HG03025 (cell line): ENCODE measurements around the gene ZNF730.
A peak's percentile ranks its signal among the peaks of the same experiment; 100 is the strongest.
"Not testable (repeated sequence)": the region's sequence is repeated elsewhere in the genome, so short reads cannot be mapped to it uniquely, and the experiment has no call there.

Source experiments
- ATAC-seq: cut with Tn5 transposase; IDR thresholded peaks from one replicate; pipeline ENCODE4 v1.9.1; 2021; ENCODE audit warnings: mild to moderate bottlenecking, moderate library complexity; ENCODE audit not compliant: unreplicated experiment, low FRiP score

ZNF730 gene

DNA sequence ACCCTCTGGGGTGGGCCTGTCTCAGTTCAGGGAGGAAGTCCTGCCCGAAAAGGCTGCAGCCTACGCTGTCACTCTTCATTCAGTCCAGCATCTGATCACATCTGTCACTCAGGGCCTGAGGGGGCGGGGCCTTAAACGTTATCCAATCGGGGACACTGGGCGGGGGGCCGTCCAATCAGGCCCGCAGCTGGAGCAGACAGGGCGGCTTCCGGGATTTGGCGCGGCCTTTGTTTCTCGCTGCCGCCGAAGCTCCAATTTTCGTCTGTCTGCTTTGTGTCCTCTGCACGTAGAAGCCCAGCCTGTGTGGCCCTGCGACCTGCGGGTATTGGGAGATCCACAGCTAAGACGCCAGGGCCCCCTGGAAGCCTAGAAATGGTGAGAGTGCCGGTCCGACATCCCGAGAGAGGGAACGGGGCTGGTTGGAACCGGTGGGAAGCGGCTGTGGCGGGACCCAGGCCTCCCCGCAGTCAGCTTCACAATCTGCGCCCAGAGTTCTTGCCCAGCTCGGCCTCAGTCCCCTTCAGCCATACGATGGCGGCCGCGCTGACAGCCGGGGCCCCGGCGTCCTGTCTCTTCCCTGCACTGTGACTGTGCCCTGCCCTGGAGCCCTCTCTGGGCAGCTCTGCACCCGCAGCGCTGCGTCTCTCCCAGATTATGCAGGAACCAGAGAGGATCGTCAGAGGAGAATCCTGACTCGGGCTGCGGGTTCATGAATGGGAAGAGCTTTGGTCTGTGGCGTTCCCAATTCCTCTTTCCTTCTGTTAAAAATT, at the start of gene ZNF730:
ZNF730 (plus strand) TSS at position 224 of the 770 bp plus-strand sequence; CDS start at position 373, 149 bp downstream.
- ATAC-seq = peak; percentile 80

DNA sequence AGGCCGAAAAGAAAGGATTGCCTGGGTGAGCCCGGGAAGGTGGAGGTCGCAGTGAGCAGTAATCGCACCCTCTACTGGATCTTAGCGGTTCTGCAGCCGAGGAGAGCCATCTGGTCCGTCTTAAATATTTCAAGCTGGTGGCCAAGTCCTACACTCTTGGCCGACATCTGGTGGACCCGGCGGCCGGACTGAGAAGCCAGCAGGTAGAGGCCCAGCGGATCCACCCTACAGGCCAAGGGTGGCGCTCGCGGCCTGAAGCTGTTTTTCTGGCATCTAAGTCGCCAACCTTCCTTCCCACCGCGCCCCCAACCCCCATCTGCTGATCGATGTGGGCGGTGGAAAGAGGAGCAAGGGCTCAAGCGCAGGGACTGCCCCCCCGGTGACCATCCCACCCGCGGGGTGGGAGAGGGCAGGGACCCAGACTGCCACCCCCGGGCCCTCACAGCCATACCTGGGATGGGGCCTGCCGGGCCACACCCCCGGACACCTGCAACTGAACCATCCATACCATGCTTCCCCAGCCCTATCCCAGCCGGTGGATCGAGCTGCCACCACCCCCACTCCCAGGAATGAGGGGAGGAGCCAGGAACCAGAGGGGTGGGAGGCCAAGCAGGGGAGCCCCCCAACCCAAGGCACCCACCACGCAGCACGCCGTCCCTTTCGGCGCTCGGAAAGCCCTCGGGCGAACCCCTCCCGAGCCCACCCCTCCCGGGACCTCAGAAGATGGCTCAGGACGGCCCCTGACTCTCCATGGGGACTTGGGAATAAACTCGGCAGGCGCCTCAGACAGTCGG, 46.3 kb upstream of the ZNF730 start:
- no peak for ATAC-seq

DNA sequence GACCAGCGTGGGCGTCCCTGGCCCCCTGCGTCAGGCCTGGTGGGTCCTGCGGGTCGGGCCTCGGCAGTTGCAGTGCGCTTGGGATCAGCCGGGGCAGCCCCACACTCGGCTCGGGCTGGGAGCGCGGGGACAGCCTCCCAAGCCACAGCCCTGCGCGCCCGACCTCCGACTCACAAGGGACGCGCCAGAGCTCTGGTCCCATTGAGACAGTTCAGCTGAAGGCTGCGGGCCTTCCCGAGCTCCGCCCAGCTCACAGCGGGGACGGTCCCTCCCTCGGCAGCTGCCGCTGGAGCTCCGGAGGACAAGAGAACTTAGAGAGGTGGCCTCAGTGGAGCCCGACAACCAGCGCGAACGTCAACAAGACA, 45.7 kb upstream of the ZNF730 start:
- no peak for ATAC-seq

DNA sequence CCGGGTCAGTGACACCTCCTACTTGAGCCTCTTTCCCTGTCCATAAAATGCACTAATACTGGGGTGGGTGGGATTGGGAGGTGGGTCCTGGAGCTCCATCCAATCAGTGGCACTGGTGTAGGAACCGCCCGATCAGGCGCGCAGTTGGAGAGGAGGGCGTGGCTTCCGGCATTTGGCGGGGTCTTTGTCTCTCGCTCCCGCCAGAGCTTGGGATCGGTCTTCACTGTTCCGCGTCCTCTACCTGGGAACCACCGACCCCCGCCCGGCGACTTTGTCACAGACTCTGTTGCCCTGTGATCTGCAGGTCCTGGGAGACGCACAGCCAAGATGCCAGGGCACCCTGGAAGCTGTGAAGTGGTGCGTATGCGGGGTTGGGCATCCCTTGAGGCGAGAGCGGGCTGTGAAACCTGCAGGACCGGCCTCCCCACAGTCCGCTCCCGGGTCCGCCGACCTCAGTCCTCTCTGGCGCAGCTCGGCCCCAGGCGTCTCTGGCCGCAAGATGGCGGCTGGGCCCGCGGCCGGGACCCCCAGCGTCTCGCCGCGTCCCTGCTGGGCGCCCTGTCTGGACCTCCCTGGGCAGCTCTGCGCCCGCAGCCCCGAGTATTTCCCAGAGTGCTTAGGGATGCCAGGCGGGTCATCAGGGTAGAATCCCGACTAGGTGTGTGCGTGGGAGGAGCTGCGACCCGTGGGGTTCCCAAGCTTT, 41.6 kb upstream of the ZNF730 start:
- no peak for ATAC-seq

DNA sequence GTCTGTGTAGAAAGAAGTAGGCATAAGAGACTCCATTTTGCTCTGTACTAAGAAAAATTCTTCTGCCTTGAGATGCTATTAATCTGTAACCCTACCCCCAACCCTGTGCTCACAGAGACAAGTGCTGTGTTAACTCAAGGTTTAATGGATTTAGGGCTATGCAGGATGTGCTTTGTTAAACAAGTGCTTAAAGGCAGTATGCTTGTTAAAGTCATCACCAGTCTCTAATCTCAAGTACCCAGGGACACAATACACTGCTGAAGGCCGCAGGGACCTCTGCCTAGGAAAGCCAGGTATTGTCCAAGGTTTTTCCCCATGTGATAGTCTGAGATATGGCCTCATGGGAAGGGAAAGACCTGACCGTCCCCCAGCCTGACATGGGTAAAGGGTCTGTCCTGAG, 39.0 kb upstream of the ZNF730 start:
- not testable (repeated sequence) for ATAC-seq

DNA sequence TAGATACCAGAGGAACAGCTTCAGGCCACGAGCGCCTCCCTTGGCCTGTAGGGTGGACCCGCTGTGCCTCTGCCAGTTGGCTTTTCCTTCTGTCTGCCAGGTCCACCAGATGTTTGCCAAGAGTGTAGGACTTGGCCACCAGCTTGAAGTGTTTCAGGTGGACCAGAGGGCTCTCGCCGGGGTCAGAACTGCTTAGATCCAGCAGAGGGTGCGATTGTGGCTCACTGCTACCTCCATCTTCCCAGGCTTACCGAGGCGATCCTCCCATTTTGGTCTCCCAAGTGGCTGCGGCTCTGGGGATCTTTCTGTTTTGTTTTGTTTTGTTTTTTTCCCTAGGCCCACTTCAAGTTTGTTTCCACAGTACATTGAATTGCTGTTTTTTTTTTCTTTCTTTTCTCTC, 23.0 kb upstream of the ZNF730 start:
- no peak for ATAC-seq

DNA sequence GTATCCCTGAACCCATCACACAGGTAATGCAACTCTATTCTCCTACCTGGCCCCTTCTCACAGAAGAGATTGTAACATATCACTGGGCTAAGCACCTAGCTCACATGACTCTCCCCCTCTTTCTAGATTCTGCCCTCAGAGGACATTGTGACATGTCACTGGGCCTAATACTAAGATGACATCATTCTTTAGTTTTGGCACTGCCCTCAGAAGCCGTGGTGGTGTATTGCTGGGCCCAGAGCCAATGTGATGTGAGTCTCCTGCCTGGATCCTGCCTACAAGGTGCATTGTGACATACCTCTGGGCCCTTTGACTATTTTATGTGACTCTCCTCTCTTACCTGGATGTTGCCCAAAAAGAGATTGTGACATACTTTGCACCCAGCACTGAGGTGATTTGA, 21.4 kb upstream of the ZNF730 start:
- no peak for ATAC-seq

DNA sequence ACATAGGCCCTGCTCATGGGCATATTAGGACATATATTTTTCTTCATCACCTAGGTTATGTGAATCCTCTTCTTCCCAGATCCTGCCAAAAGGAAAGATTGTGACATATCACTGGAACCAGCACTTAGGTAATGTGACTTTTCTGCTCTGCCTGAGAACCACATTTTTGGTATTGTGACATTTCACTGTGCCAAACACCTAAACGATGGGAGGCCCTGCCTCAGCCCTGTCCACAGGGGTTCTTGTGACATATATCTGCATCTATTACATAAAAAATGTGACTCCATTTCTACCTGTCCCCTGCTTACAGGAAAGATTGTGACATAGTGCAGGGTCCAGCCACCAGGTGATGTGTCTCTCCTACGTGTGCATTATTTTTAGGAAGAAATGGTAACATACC, 18.5 kb upstream of the ZNF730 start:
- no peak for ATAC-seq

DNA sequence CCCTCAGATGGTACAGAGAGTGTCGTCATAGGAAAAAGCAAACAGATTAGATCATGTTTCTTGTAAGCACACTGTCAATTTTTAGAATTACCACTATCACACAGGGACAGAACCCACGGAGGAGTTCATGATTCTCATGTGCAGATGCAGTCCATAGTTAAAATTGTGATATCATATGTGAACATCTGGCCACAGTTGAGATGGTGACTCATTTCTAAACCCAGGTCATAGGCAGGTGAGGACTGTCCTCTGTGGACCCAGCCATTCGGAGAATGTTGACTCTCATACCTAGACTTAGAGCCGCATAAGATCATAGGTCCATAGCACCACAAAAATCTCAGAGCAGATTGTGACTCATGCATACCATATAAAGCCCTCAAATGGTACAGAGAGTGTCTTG, 17.8 kb upstream of the ZNF730 start:
- ATAC-seq = no peak

DNA sequence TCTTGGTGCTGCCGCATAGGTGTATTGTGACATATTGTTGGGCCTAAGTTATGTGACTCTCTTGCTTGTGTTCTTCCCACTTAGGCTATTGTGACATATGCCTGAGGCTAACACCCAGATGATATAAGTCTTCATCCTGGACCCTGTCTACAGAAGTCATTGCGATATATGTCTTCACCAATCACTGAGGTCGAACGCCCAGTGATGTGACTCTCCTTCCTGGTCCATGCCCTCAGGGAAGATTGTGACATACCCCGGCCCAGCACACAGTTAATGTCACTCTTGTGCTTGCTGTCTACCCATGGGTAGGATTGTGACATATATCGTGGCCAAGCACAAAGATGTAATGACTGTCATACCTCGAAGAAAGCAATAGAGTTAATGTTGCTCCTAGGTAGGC, 16.9 kb upstream of the ZNF730 start:
- no peak for ATAC-seq

DNA sequence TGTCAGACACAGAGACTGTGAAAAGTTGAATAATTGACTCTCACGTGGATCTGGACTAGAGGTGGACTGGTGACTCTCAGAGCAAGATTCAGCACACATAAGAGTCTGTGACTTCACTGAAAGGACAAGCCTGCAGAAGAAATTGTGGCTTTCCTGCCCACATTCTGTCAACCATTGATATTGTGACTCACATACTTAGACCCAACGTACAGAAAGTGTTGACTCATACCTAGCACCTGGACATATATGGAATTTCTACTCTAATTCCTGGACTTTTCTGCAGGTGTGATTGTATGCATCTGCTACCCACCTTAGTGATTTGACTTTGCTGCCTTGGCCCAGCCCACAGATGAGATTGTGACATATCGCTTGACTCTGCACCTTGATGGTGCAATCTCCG, 15.6 kb upstream of the ZNF730 start:
- no peak for ATAC-seq

DNA sequence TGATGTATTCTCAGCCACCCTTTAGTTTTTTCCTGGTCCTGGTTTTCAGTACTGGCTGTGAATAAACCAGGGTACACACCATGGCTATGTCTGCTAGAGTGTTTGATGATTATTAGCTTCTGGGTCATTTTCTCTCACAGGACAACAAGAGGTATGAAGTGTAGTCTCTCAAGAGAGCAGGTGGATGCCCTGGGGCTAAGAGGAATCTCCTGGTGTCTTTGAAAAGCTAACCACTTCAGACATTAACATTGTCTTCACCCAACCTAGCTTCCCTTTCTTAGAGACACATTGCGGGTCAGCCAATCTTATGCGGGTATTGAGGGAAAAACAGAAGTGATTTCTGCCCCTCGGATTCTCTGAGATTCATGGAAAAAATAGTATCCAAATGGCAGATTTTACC, 1.6 kb downstream of the ZNF730 start:
- no peak for ATAC-seq

DNA sequence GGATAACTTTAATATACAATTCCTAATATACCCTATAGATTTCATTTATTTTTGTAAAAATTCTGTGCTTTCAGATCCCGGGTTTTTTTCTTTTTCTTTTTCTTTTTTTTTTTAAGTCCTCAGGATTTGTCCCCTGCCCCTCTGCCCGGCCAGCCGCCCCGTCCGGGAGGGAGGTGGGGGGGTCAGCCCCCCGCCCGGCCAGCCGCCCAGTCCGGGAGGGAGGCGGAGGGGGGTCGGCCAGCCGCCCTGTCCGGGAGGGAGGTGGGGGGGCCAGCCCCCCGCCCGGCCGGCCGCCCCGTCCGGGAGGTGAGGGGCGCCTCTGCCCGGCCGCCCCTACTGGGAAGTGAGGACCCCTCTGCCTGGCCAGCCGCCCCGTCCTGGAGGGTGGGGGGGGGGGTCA, 17.4 kb downstream of the ZNF730 start:
- ATAC-seq = not testable (repeated sequence)

DNA sequence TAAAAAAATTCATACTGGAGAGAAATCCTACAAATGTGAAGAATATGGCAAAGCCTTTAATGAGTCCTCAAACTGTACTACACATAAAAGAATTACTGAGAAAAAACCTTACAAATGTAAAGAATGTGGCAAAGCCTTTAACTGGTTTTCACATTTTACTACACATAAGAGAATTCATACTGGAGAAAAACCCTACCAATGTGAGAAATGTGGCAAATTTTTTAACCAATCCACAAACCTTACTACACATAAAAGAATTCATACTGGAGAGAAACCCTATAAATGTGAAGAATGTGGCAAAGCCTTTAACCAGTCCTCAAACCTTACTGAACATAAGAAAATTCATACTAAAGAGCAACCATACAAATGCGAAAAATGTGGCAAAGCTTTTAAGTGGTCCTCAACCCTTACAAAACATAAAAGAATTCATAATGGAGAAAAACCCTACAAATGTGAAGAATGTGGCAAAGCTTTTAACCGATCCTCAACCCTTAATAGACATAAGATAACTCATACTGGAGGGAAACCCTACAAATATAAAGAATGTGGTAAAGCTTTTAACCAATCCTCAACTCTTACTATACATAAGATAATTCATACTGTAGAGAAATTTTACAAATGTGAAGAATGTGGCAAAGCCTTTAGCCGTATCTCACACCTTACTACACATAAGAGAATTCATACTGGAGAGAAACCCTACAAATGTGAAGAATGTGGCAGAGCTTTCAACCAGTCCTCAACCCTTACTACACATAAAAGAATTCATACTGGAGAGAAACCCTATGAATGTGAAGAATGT, 29.0 kb downstream of the ZNF730 start:
- no peak for ATAC-seq

DNA sequence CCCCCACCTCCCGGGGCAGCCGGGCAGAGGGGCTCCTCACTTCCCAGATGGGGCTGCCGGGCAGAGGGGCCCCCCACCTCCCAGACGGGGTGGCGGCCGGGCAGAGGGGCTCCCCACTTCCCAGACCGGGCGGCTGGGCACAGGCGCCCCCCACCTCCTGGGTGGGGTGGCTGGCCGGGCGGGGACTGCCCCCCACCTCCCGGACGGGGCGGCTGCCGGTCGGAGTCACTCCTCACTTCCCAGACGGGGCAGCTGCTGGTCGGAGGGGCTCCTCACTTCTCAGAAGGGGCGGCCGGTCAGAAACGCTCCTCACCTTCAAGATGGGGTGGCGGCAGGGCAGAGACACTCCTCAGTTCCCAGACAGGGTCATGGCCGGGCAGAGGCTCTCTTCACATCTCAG, 43.9 kb downstream of the ZNF730 start:
- no peak for ATAC-seq

DNA sequence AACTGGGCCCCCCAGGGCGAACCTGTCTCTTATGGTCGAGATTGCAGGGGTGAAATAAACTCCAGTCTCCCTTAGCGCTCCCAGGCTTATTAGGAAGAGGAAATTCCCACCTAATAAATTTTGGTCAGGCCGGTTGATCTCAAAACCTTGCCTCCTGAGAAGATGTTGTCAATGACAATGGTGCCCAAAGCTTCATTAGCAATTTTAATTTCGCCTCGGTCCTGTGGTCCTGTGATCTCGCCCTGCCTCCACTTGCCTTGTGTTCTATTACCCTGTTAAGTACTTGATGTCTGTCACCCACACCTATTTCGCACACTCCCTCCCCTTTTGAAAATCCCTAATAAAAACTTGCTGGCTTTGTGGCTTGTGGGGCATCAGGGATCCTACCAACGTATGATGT, 51.5 kb downstream of the ZNF730 start:
- not testable (repeated sequence) for ATAC-seq

DNA sequence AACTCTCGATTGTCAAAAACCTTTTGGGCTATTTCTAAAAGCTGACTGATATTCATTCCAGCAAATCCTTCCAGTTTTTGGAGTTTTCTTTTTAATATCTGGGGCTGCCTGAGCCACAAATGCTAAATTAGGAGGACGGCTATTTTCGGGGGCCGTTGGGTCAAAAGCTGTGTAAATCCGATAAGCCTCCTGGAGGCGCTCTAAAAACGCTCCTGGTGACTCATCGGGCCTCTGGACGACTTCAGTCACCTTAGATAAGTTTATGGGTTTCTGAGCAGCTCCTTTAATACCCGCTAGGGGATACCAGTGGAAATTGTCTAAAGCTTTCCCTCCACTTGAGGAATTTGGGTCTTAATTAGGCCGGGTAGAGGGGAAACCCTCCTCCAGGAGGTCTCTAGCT, 66.4 kb downstream of the ZNF730 start:
- ATAC-seq = no peak

DNA sequence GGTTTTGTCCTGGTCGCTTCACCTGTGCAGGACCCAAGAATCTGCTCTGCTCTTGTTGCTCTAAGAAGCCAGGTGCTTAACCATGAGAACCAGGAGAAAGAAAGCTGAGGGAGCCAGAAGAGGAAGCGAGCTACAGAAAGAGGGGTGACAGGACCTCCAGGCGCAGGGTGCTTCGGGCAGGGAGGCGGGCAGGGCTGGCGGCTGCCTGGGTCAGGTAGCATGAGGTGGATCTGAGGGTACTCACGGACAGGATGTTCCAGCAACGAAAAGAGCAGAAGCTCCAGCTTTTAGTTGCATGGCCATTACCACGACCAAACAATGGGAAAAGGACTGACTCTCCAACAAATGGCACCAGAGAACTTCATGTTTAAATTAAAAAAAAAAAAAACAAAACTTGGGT, 73.5 kb downstream of the ZNF730 start:
- no peak for ATAC-seq
